ENCODE measurements around the gene SMNDC1. TPM values are rescaled to one million over a fixed set of nuclear protein-coding genes. Genes with fewer than 3 reads are reported as not detected.

SMNDC1 gene
- total and polyA plus RNA-seq, 10 of the 15 experiments (the other 5 are each of a cell fraction or from before 2014, with no cell fraction given): 4.6 to 37.2 (median 18.1) TPM

DNA sequence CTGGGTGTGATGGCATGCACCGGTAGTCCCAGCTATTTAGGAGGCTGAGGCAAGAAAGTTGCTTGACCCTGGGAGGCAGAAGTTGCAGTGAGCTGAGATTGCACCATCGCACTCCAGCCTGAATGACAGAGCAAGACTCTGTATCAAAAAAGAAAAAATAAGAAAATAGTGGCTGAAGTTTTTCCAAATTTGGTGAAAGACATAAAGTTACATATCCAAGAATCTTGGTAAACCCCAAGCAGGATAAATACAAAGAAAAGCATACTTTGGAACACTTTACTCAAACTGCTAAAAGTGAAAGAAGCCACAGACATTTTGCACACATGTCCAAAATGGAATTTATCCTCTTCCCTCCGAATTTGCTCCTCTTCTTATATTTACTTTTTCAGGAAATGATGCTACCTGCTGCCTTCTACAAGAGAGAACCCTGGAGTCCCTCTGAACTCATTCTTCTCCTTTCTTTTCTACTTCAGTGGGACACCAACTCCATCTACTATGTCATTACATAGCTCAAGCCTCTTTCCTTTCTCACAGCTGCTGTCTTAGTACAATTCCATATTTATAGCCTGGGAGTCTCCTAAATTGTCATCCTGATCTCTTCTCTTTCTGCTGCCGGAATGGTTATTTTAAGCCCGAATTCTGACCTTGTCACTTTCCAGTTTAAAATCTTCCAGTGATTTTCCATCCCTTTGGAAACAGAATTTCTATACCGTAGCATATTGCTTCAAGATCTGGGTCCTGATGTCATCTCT lies 17.3 kb upstream of the SMNDC1 start:
- RAD21 ChIA-PET (ENCODE audit: unreplicated experiment): interaction anchor here (1.9 to 8.1 kb wide), 4 partner anchors 9 to 33 kb away, joined by 4 to 122 read pairs (median 15); no protein-coding TSS in a partner anchor
- Histone ChIP-seq H4K20me1 (ENCODE audit: control insufficient read depth, insufficient read depth) (no peaks in the 10 kb centered on the region), H3K4me1 (ENCODE audit: control insufficient read depth, insufficient read depth, low read length) (peaks cover 35% of the 10 kb centered on the region), H3K4me2 (ENCODE audit: control insufficient read depth, insufficient read depth) (no peak overlapping the region), H3K27ac (ENCODE audit: control insufficient read depth, insufficient read depth) (no peak overlapping the region), H3K79me2 (ENCODE audit: control insufficient read depth, insufficient read depth, low read length) (no peaks in the 10 kb centered on the region), H3K9ac (ENCODE audit: control insufficient read depth, insufficient read depth, low read length) (no peak overlapping the region), H2AFZ (ENCODE audit: control insufficient read depth, low read depth, low read length) (no peak overlapping the region), H3K27me3 (replicated peaks in 1 of 2; ENCODE audit: control insufficient read depth in 2 of 2, insufficient read depth in 2 of 2, low read length in 1 of 2) (no peaks in the 10 kb centered on the region), H3K9me3 (replicated peaks; ENCODE audit: control insufficient read depth, insufficient read depth, low read length) (no peaks in the 10 kb centered on the region; the same call in 1 of the 3 replicates), H3K36me3 (ENCODE audit: control insufficient read depth in 2 of 2, insufficient read depth in 2 of 2, low read length in 1 of 2) (no peaks in the 10 kb centered on the region), H3K4me3 (no peak overlapping the region)
- WGBS (ENCODE audit: insufficient coverage, insufficient replicate concordance, low lambda C conversion rate, missing lambda C conversion rate): 78% methylated on average over 6 of the region's 6 CpGs
- POLR2A ChIA-PET: interaction anchor here (1.1 to 3.8 kb wide), 4 partner anchors 15 to 182 kb away, joined by 3 to 14 read pairs (median 4); no protein-coding TSS in a partner anchor
- SMC1A ChIA-PET (ENCODE audit: uncharacterized antibody, unreplicated experiment): interaction anchor here (0.7 to 8.7 kb wide), 11 partner anchors 9 to 302 kb away, joined by 3 to 88 read pairs (median 7); no protein-coding TSS in a partner anchor
- TF ChIP-seq RBBP5 (conservative IDR thresholded peaks at IDR 0.05) (no peak), FOXK2 (IDR thresholded peaks at IDR 0.05) (no peak)
- TF ChIP-seq, protein P1, sequence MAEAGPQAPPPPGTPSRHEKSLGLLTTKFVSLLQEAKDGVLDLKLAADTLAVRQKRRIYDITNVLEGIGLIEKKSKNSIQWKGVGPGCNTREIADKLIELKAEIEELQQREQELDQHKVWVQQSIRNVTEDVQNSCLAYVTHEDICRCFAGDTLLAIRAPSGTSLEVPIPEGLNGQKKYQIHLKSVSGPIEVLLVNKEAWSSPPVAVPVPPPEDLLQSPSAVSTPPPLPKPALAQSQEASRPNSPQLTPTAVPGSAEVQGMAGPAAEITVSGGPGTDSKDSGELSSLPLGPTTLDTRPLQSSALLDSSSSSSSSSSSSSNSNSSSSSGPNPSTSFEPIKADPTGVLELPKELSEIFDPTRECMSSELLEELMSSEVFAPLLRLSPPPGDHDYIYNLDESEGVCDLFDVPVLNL (IDR thresholded peaks at IDR 0.05; ENCODE audit: low read depth, low read length): no peak
- no peak for DNase-seq (ENCODE audit: low read depth, low spot score)
- intact Hi-C loops (cut with micrococcal nuclease; ENCODE audit: unreplicated experiment): no loop called here
- no peak for FAIRE-seq
- no peak for ATAC-seq
- CTCF ChIA-PET: interaction anchor here (1.1 to 2.7 kb wide), 7 partner anchors 10 to 268 kb away, joined by 3 to 12 read pairs (median 6); partner anchors contain the start of gene SMNDC1
- BruUV-seq (replicated peaks): no TSS peak
- in situ Hi-C loops (cut with MboI): loop anchor here (25.0 kb wide), 1 partner anchor 1815 kb away; no protein-coding TSS in a partner anchor
